ENCODE measurements around the gene JARID2. TPM values are rescaled to one million over a fixed set of nuclear protein-coding genes. Genes with fewer than 3 reads are reported as not detected.

The JARID2 gene
- total and polyA plus RNA-seq, 9 of the 15 experiments (the other 6 are each of a cell fraction or from before 2014, with no cell fraction given), result 5.0 to 29.0 (median 15.6) TPM

DNA sequence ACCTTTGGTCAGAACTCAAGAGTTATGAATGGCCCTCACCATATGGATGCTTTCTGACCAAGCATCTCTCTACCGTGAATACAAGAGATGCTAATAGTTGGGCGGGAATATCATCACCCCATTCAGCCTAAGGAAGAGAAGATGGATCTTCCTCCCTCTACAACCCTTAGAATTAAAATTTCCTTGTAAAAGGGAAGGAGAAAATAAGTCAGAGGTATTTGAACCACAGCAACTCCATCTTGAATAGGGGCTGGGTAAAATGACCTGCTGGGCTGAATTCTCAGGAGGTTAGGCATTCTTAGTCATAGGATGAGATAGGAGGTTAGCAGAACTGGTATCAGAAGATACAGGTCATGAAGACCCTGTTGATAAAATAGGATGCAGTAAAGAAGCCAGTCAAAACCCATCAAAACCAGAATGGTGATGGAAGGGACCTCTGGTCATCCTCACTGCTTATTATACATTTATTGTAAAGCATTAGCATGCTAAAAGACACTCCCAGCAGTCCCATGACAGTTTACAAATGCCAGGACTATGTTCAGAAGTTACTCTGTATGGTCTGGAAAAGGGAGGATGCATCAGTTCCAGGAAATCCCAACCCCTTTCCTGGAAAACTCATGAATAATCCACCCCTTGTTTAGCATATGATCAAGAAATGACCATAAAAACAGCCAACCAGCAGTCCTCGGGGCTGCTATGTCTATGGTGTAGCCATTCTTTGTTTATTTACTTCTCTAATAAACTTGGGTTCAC, 315.8 kb downstream of the JARID2 start (continued):
- TF ChIP-seq, protein P1, sequence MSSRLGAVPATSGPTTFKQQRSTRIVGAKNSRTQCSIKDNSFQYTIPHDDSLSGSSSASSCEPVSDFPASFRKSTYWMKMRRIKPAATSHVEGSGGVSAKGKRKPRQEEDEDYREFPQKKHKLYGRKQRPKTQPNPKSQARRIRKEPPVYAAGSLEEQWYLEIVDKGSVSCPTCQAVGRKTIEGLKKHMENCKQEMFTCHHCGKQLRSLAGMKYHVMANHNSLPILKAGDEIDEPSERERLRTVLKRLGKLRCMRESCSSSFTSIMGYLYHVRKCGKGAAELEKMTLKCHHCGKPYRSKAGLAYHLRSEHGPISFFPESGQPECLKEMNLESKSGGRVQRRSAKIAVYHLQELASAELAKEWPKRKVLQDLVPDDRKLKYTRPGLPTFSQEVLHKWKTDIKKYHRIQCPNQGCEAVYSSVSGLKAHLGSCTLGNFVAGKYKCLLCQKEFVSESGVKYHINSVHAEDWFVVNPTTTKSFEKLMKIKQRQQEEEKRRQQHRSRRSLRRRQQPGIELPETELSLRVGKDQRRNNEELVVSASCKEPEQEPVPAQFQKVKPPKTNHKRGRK (tag; IDR thresholded peaks at IDR 0.05), result no peak
- TF ChIP-seq, protein P2, sequence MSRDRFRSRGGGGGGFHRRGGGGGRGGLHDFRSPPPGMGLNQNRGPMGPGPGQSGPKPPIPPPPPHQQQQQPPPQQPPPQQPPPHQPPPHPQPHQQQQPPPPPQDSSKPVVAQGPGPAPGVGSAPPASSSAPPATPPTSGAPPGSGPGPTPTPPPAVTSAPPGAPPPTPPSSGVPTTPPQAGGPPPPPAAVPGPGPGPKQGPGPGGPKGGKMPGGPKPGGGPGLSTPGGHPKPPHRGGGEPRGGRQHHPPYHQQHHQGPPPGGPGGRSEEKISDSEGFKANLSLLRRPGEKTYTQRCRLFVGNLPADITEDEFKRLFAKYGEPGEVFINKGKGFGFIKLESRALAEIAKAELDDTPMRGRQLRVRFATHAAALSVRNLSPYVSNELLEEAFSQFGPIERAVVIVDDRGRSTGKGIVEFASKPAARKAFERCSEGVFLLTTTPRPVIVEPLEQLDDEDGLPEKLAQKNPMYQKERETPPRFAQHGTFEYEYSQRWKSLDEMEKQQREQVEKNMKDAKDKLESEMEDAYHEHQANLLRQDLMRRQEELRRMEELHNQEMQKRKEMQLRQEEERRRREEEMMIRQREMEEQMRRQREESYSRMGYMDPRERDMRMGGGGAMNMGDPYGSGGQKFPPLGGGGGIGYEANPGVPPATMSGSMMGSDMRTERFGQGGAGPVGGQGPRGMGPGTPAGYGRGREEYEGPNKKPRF (IDR thresholded peaks at IDR 0.05; ENCODE audit: low read depth, low read length), result no peak
- TF ChIP-seq POLR2A (conservative IDR thresholded peaks at IDR 0.05), result no peak
- TF ChIP-seq, protein P3, sequence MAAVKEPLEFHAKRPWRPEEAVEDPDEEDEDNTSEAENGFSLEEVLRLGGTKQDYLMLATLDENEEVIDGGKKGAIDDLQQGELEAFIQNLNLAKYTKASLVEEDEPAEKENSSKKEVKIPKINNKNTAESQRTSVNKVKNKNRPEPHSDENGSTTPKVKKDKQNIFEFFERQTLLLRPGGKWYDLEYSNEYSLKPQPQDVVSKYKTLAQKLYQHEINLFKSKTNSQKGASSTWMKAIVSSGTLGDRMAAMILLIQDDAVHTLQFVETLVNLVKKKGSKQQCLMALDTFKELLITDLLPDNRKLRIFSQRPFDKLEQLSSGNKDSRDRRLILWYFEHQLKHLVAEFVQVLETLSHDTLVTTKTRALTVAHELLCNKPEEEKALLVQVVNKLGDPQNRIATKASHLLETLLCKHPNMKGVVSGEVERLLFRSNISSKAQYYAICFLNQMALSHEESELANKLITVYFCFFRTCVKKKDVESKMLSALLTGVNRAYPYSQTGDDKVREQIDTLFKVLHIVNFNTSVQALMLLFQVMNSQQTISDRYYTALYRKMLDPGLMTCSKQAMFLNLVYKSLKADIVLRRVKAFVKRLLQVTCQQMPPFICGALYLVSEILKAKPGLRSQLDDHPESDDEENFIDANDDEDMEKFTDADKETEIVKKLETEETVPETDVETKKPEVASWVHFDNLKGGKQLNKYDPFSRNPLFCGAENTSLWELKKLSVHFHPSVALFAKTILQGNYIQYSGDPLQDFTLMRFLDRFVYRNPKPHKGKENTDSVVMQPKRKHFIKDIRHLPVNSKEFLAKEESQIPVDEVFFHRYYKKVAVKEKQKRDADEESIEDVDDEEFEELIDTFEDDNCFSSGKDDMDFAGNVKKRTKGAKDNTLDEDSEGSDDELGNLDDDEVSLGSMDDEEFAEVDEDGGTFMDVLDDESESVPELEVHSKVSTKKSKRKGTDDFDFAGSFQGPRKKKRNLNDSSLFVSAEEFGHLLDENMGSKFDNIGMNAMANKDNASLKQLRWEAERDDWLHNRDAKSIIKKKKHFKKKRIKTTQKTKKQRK (IDR thresholded peaks at IDR 0.05; ENCODE audit: borderline replicate concordance, low read depth, low read length), result no peak
- TF ChIP-seq JUNB (CRISPR knock-in tag; conservative IDR thresholded peaks at IDR 0.05), result no peak
- peak; percentile 91 for TF ChIP-seq ZNF668 (CRISPR knock-in tag; IDR thresholded peaks at IDR 0.05)
- no peak for TF ChIP-seq WHSC1 (IDR thresholded peaks at IDR 0.05; ENCODE audit: low read length)
- TF ChIP-seq NUFIP1 (IDR thresholded peaks at IDR 0.05; ENCODE audit: partially characterized antibody), result no peak
- TF ChIP-seq RBM25 (IDR thresholded peaks at IDR 0.05; ENCODE audit: low read depth, low read length, severe bottlenecking), result no peak
- no peak for TF ChIP-seq POLR3G (IDR thresholded peaks at IDR 0.05; ENCODE audit: extremely low read depth, insufficient read length, insufficient replicate concordance)
- TF ChIP-seq, protein P4, sequence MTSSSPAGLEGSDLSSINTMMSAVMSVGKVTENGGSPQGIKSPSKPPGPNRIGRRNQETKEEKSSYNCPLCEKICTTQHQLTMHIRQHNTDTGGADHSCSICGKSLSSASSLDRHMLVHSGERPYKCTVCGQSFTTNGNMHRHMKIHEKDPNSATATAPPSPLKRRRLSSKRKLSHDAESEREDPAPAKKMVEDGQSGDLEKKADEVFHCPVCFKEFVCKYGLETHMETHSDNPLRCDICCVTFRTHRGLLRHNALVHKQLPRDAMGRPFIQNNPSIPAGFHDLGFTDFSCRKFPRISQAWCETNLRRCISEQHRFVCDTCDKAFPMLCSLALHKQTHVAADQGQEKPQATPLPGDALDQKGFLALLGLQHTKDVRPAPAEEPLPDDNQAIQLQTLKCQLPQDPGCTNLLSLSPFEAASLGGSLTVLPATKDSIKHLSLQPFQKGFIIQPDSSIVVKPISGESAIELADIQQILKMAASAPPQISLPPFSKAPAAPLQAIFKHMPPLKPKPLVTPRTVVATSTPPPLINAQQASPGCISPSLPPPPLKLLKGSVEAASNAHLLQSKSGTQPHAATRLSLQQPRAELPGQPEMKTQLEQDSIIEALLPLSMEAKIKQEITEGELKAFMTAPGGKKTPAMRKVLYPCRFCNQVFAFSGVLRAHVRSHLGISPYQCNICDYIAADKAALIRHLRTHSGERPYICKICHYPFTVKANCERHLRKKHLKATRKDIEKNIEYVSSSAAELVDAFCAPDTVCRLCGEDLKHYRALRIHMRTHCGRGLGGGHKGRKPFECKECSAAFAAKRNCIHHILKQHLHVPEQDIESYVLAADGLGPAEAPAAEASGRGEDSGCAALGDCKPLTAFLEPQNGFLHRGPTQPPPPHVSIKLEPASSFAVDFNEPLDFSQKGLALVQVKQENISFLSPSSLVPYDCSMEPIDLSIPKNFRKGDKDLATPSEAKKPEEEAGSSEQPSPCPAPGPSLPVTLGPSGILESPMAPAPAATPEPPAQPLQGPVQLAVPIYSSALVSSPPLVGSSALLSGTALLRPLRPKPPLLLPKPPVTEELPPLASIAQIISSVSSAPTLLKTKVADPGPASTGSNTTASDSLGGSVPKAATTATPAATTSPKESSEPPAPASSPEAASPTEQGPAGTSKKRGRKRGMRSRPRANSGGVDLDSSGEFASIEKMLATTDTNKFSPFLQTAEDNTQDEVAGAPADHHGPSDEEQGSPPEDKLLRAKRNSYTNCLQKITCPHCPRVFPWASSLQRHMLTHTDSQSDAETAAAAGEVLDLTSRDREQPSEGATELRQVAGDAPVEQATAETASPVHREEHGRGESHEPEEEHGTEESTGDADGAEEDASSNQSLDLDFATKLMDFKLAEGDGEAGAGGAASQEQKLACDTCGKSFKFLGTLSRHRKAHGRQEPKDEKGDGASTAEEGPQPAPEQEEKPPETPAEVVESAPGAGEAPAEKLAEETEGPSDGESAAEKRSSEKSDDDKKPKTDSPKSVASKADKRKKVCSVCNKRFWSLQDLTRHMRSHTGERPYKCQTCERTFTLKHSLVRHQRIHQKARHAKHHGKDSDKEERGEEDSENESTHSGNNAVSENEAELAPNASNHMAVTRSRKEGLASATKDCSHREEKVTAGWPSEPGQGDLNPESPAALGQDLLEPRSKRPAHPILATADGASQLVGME (CRISPR knock-in tag; IDR thresholded peaks at IDR 0.05), result no peak
- no peak for TF ChIP-seq ATF7 (IDR thresholded peaks at IDR 0.05)
- peak; percentile 87 for TF ChIP-seq PTRF (tag; IDR thresholded peaks at IDR 0.05)
- no peak; the same call in 1 of the 2 replicates for TF ChIP-seq FOSL1 (tag; conservative IDR thresholded peaks at IDR 0.05)
- TF ChIP-seq ZNF165 (CRISPR knock-in tag; IDR thresholded peaks at IDR 0.05; ENCODE audit: borderline replicate concordance), result no peak

Data from K562 (cell line).